Large intestine (tissue), 3 donors: ENCODE data around the gene IFT172. TPM values are rescaled to one million over a fixed set of nuclear protein-coding genes. Genes with fewer than 3 reads are reported as not detected.

Experiments used
- DNase-seq, 2 donors: peaks; one replicate each; pipeline versions ENCODE4 v3.0.0 to v3.0.0-alpha.2; 2013
- H3K27ac ChIP-seq: one replicate; pipeline ENCODE4 v1.5.1; 2013; ENCODE audit warnings: low read length
- H3K27me3 ChIP-seq: 2 replicates; pipeline ENCODE4 v1.6.1; 2013; ENCODE audit warnings: low read length; ENCODE audit not compliant: control insufficient read depth, insufficient read depth
- H3K36me3 ChIP-seq: 2 replicates; pipeline ENCODE4 v1.6.1; 2013; ENCODE audit warnings: low read length; ENCODE audit not compliant: control insufficient read depth, insufficient read depth
- H3K4me1 ChIP-seq: one replicate; pipeline ENCODE4 v1.6.1; 2013; ENCODE audit warnings: low read length; ENCODE audit not compliant: control insufficient read depth, insufficient read depth
- H3K4me3 ChIP-seq: one replicate; pipeline ENCODE4 v1.5.1; 2013; ENCODE audit warnings: low read length
- H3K9me3 ChIP-seq: one replicate; pipeline ENCODE4 v1.6.1; 2013; ENCODE audit warnings: mild to moderate bottlenecking, low read depth, low read length, moderate library complexity; ENCODE audit not compliant: control insufficient read depth
- whole genome bisulfite sequencing: methylation state at CpG from one replicate; pipeline ENCODE4 v1.1.5; 2013; ENCODE audit warnings: low lambda C conversion rate; ENCODE audit not compliant: insufficient coverage; 5-methylcytosine and 5-hydroxymethylcytosine counted together
- polyA plus RNA-seq: library from polyadenylated mRNA; unstranded; fragments of 120-200 nt; gene quantifications from one replicate; pipeline ENCODE4 v1.2.1, GENCODE V29; 2013

The IFT172 gene
- polyA plus RNA-seq, 1 donor = 30.7 TPM

DNA sequence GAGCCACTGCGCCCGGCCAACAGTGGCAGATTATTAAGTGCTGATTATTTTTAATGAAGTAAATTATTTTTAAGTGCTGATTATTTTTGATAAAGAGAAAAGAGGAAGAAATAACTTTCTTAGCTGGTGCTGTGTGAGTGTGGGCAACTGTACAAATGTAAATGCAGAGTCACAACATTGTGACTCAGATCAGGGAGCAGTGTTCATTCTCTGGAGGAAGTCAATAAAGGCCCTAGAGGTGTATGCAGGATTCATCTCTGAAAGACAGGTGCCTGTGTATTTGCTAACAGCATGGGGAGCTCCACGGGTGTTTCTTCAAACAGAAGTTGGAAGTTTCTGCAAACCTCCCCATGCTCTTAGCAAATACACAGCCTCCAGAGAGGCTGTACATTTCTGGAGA lies 41.2 kb downstream of the IFT172 start:
- Histone ChIP-seq H3K36me3 (peaks cover 39% of the 10 kb centered on the region), H3K9me3 (no peaks in the 10 kb centered on the region), H3K27me3 (no peaks in the 10 kb centered on the region), H3K27ac (no peak overlapping the region), H3K4me3 (no peak overlapping the region), H3K4me1 (peaks cover 12% of the 10 kb centered on the region)
- no CpG with 5 or more reads among the region's 3 CpGs for WGBS
- no peak for DNase-seq

- no peaks in the 10 kb centered on the region for H3K27me3 ChIP-seq
- WGBS = no CpG with 5 or more reads among the region's 3 CpGs
- no peak overlapping the region for H3K4me3 ChIP-seq
- peaks cover 23% of the 10 kb centered on the region for H3K4me1 ChIP-seq
- H3K9me3 ChIP-seq = no peaks in the 10 kb centered on the region
- H3K36me3 ChIP-seq = peaks cover 36% of the 10 kb centered on the region
- peak overlapping the region; percentile 93 for H3K27ac ChIP-seq
- DNase-seq = peak; percentile 92 to 96
These were observed 43.5 kb downstream of the IFT172 start for GRCh38 chr2:27446057-27446456.

GRCh38 chr2:27445615-27446014 lies 43.9 kb downstream of the IFT172 start:
- Histone ChIP-seq H3K27ac (peak overlapping the region; percentile 93), H3K36me3 (peaks cover 41% of the 10 kb centered on the region), H3K4me3 (no peak overlapping the region), H3K4me1 (peaks cover 23% of the 10 kb centered on the region), H3K9me3 (no peaks in the 10 kb centered on the region), H3K27me3 (no peaks in the 10 kb centered on the region)
- no peak for DNase-seq
- no CpG with 5 or more reads among the region's 8 CpGs for WGBS

DNA sequence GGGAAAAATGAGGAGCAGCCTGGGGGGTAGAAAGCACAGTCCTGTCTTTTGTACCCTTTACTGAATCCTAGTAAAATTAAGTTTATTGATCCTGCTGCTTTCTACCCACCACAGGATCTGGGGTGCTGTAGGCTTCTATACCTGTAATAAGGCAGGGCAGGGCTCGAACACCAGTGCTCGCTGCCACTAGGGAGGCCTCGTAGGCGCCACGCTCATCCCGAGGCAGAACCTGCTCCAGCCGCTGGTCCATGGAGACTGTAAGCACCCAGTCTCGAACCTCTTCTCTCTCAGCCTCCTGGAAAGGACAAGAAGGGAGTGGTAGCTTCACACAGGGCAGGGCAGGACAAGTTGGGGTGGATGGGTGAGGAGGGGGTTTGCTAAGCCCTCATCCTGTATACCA lies 44.4 kb downstream of the IFT172 start:
- Histone ChIP-seq H3K36me3 (peaks cover 44% of the 10 kb centered on the region), H3K4me1 (peaks cover 23% of the 10 kb centered on the region), H3K27ac (peak overlapping the region; percentile 93), H3K4me3 (no peak overlapping the region), H3K9me3 (no peaks in the 10 kb centered on the region), H3K27me3 (no peaks in the 10 kb centered on the region)
- DNase-seq = no peak
- WGBS = no CpG with 5 or more reads among the region's 8 CpGs

DNA sequence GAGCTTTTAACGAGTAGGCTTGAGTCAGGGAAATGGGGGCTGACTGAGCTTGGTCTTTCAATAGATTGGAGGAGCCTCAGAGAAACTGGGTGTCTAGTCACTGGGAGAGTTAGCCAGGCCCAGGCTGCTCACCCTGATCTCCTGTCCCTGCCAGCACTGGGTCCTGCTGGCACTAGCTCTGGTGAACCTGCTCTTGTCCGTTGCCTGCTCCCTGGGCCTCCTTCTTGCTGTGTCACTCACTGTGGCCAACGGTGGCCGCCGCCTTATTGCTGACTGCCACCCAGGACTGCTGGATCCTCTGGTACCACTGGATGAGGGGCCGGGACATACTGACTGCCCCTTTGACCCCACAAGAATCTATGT lies 46.6 kb downstream of the IFT172 start:
- DNase-seq = peak in 1 of 2 donors; percentile 54
- WGBS = no CpG with 5 or more reads among the region's 6 CpGs
- peaks cover 44% of the 10 kb centered on the region for H3K36me3 ChIP-seq
- peak overlapping the region; percentile 63 for H3K27ac ChIP-seq
- peak overlapping the region; percentile 56 for H3K4me3 ChIP-seq
- no peaks in the 10 kb centered on the region for H3K27me3 ChIP-seq
- no peaks in the 10 kb centered on the region for H3K9me3 ChIP-seq
- peaks cover 23% of the 10 kb centered on the region for H3K4me1 ChIP-seq

GRCh38 chr2:27441958-27442919 lies 47.3 kb downstream of the IFT172 start, which contains the start of gene KRTCAP3:
Gene KRTCAP3, plus strand, starts transcription at chr2:27442381. Its CDS starts 32 bp downstream, at chr2:27442413.
- peaks cover 23% of the 10 kb centered on the region for H3K4me1 ChIP-seq
- H3K27ac ChIP-seq = peak within 1 kb of the TSS; percentile 63
- WGBS = no CpG with 5 or more reads among the region's 80 CpGs
- H3K27me3 ChIP-seq = no peaks in the 10 kb centered on the region
- H3K4me3 ChIP-seq = peak within 1 kb of the TSS; percentile 56
- no peaks in the 10 kb centered on the region for H3K9me3 ChIP-seq
- H3K36me3 ChIP-seq = peaks cover 40% of the 10 kb centered on the region
- peak; percentile 64 to 85 for DNase-seq

- Histone ChIP-seq H3K27me3 (no peaks in the 10 kb centered on the region), H3K4me3 (no peak overlapping the region), H3K4me1 (peaks cover 22% of the 10 kb centered on the region), H3K36me3 (peaks cover 49% of the 10 kb centered on the region), H3K27ac (no peak overlapping the region), H3K9me3 (no peaks in the 10 kb centered on the region)
- no peak for DNase-seq
- 80% methylated on average over 2 of the region's 10 CpGs for WGBS
These were observed 48.2 kb downstream of the IFT172 start for GRCh38 chr2:27441226-27441926.

- WGBS = no CpG with 5 or more reads among the region's 6 CpGs
- no peak for DNase-seq
- H3K27me3 ChIP-seq = no peaks in the 10 kb centered on the region
- peaks cover 67% of the 10 kb centered on the region for H3K36me3 ChIP-seq
- H3K9me3 ChIP-seq = no peaks in the 10 kb centered on the region
- no peak overlapping the region for H3K4me3 ChIP-seq
- no peaks in the 10 kb centered on the region for H3K4me1 ChIP-seq
- no peak overlapping the region for H3K27ac ChIP-seq
These were observed 53.9 kb downstream of the IFT172 start for GRCh38 chr2:27435628-27436027.

DNA sequence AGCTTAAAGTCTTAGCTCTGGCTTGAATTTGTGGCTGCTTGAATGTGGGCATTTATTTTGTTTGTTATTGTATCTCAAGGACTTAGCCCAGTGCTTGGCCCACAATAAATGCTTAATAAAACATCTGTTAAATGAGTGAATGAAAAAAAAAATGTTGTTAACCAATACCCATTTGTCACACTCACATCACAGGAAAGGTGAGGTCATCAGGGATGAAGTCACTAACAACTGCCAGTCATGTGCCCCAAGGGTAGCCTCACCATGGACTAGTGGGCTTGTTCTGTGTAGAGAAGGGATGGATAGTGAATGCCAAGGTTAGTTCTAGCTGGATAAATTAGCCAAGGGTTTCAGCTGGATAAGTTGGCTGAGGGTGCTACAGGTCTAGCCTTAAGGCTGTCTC lies 58.1 kb downstream of the IFT172 start:
- Histone ChIP-seq H3K27ac (no peak overlapping the region), H3K27me3 (no peaks in the 10 kb centered on the region), H3K36me3 (peaks cover 35% of the 10 kb centered on the region), H3K4me3 (no peak overlapping the region), H3K9me3 (no peaks in the 10 kb centered on the region), H3K4me1 (no peaks in the 10 kb centered on the region)
- no peak for DNase-seq

- peaks cover 11% of the 10 kb centered on the region for H3K36me3 ChIP-seq
- H3K9me3 ChIP-seq = no peaks in the 10 kb centered on the region
- DNase-seq = peak; percentile 88 to 93
- no CpG with 5 or more reads among the region's 51 CpGs for WGBS
- no peaks in the 10 kb centered on the region for H3K27me3 ChIP-seq
- peaks cover 5% of the 10 kb centered on the region for H3K4me1 ChIP-seq
- H3K4me3 ChIP-seq = peak overlapping the region; percentile 90
- peak overlapping the region; percentile 99 for H3K27ac ChIP-seq
These were observed 60.5 kb downstream of the IFT172 start for GRCh38 chr2:27428978-27429541.
